Lung (tissue), 16 donors: ENCODE results near the gene GYS1. TPM values are rescaled to one million over a fixed set of nuclear protein-coding genes. Genes with fewer than 3 reads are reported as not detected.
"Not testable (repeated sequence)": the region's sequence is repeated elsewhere in the genome, so short reads cannot be mapped to it uniquely, and the experiment has no call there.

Source experiments
- ATAC-seq: fragments of 200-7000 bp; cut with Tn5 transposase; one replicate; pipeline ENCODE4 v1.9.1; 2020; ENCODE audit warnings: moderate number of reproducible peaks; ENCODE audit not compliant: insufficient read depth, low FRiP score
- DNase-seq, 3 donors: peaks; one replicate each; pipeline ENCODE4 v3.0.0-alpha.2; 2013 to 2017
- H3K27ac ChIP-seq, 2 donors: one replicate each; pipeline ENCODE4 v1.5.1; 2013; ENCODE audit warnings: mild to moderate bottlenecking in 2 of 2, moderate library complexity in 2 of 2, control low read depth in 1 of 2, inconsistent platforms in 1 of 2, low read depth in 1 of 2, low read length in 1 of 2
- H3K27me3 ChIP-seq, 3 donors: one replicate each; pipeline ENCODE4 v1.5.1; 2013; ENCODE audit warnings: low read length in 2 of 3; ENCODE audit not compliant: control insufficient read depth in 3 of 3, insufficient read depth in 3 of 3
- H3K36me3 ChIP-seq, 4 donors: one replicate each; pipeline ENCODE4 v1.5.1; 2013; ENCODE audit warnings: low read length in 4 of 4, mild to moderate bottlenecking in 1 of 4, moderate library complexity in 1 of 4; ENCODE audit not compliant: control insufficient read depth in 4 of 4, insufficient read depth in 4 of 4
- H3K4me1 ChIP-seq, 5 donors: one replicate each; pipeline ENCODE4 v1.5.1; 2013; ENCODE audit warnings: low read length in 5 of 5, mild to moderate bottlenecking in 2 of 5, moderate library complexity in 1 of 5; ENCODE audit not compliant: control insufficient read depth in 5 of 5, insufficient read depth in 5 of 5
- H3K4me3 ChIP-seq: one replicate; pipeline ENCODE4 v1.5.1; 2013; ENCODE audit warnings: mild to moderate bottlenecking, control low read depth, moderate library complexity
- H3K9ac ChIP-seq, 2 donors: one replicate each; pipeline ENCODE4 v1.5.1; 2013; ENCODE audit warnings: low read length in 2 of 2, control low read depth in 1 of 2; ENCODE audit not compliant: insufficient read depth in 1 of 2
- H3K9me3 ChIP-seq, 4 donors: one replicate each; pipeline ENCODE4 v1.5.1; 2013; ENCODE audit warnings: low read length in 3 of 4, mild to moderate bottlenecking in 1 of 4, moderate library complexity in 1 of 4; ENCODE audit not compliant: control insufficient read depth in 4 of 4, insufficient read depth in 3 of 4
- WGBS, 2 donors: extraction: QIAGEN DNeasy Blood & Tissue Kit; methylation state at CpG; one replicate each; pipeline ENCODE4 v1.1.7; 2013; 5-methylcytosine and 5-hydroxymethylcytosine counted together
- long read RNA-seq, 5 donors: transcript quantifications; one replicate each; lab custom pipeline, GENCODE V29; 2026
- polyA plus RNA-seq, 2 donors: library from polyadenylated mRNA; stranded (reverse); fragments of 200-250 nt; gene quantifications; one replicate each; pipeline ENCODE4 v1.2.1, GENCODE V29; 2013
- total RNA-seq, 2 donors: library from RNA; depleted of rRNA in 1 of 2; stranded (reverse); fragments of >200 nt in 1 of 2; gene quantifications; one replicate each; pipeline ENCODE4 v1.2.1, GENCODE V29; 2014 to 2021
- TF ChIP-seq, protein P1 (sequence below): IDR thresholded peaks from 2 replicates; pipeline ENCODE4 v1.5.1; 2012; ENCODE audit warnings: mild to moderate bottlenecking; ENCODE audit errors: control extremely low read depth, extremely low read depth
- donor health status: control.
- donor health status: control.
- donor health status: Bipolar disorder and iron deficiency.
- donor health status: healthy.
- donor health status: DM: yes; HTN: yes; CAD: no.

Gene GYS1
- 10 to 100 TPM; 34.1 to 49.7 TPM for total RNA-seq
- polyA plus RNA-seq = 10 to 100 TPM; 22.7 to 29.7 TPM
- long read RNA-seq, donor 1, partial matches to known transcripts = 0 of 5 reads
- long read RNA-seq, donor 1, other reads (novel, unspliced or antisense) = 0 of 5 reads
- long read RNA-seq, donor 2, partial matches to known transcripts = 0 of 1 reads
- long read RNA-seq, donor 2, other reads (novel, unspliced or antisense) = 0 of 1 reads
- long read RNA-seq, donor 3, partial matches to known transcripts = 0 of 2 reads
- long read RNA-seq, donor 3, other reads (novel, unspliced or antisense) = 0 of 2 reads
- long read RNA-seq, donor 4, partial matches to known transcripts = 9 of 11 reads
- long read RNA-seq, donor 4, other reads (novel, unspliced or antisense) = 0 of 11 reads
- long read RNA-seq, donor 5, partial matches to known transcripts = 0 of 3 reads
- long read RNA-seq, donor 5, other reads (novel, unspliced or antisense) = 0 of 3 reads

GRCh38 chr19:48993175-48994034 lies at the start of gene GYS1, which contains the start of gene RUVBL2:
TSS of gene GYS1 (minus strand) at chr19:48993309. CDS start at chr19:48993112, 197 bp downstream.
TSS of gene RUVBL2 (plus strand) at chr19:48993887. CDS start at chr19:48993912, 25 bp downstream.
- H3K36me3 ChIP-seq = peaks cover 0 to 14% (median 3%) of the 10 kb centered on the region in 4 donors

GRCh38 chr19:49042666-49043065 lies 49.6 kb upstream of the GYS1 start:
- 95 to 96% methylated on average over 2 to 4 of the region's 4 CpGs for WGBS, 2 donors
- not testable (repeated sequence) for H3K27me3 ChIP-seq, H3K27ac ChIP-seq, H3K4me1 ChIP-seq, H3K9me3 ChIP-seq, H3K36me3 ChIP-seq, H3K4me3 ChIP-seq, DNase-seq, H3K9ac ChIP-seq, ATAC-seq

More at GRCh38 chr19:48993175-48994034, at the start of gene GYS1, which contains the start of gene RUVBL2:
- DNase-seq (peak; percentile 100), ATAC-seq (peak; percentile 95)
- Histone ChIP-seq H3K27ac (peak within 1 kb of the TSS; percentile 96), H3K4me1 (peaks cover 4 to 22% (median 10%) of the 10 kb centered on the region in 5 donors), H3K9me3 (no peaks in the 10 kb centered on the region), H3K9ac (peak within 1 kb of the TSS; percentile 85 to 89), H3K27me3 (no peaks in the 10 kb centered on the region), H3K4me3 (peak within 1 kb of the TSS; percentile 76)
- 0% methylated on average over 51 to 56 of the region's 56 CpGs for WGBS, 2 donors
- TF ChIP-seq, protein P1, sequence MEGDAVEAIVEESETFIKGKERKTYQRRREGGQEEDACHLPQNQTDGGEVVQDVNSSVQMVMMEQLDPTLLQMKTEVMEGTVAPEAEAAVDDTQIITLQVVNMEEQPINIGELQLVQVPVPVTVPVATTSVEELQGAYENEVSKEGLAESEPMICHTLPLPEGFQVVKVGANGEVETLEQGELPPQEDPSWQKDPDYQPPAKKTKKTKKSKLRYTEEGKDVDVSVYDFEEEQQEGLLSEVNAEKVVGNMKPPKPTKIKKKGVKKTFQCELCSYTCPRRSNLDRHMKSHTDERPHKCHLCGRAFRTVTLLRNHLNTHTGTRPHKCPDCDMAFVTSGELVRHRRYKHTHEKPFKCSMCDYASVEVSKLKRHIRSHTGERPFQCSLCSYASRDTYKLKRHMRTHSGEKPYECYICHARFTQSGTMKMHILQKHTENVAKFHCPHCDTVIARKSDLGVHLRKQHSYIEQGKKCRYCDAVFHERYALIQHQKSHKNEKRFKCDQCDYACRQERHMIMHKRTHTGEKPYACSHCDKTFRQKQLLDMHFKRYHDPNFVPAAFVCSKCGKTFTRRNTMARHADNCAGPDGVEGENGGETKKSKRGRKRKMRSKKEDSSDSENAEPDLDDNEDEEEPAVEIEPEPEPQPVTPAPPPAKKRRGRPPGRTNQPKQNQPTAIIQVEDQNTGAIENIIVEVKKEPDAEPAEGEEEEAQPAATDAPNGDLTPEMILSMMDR = peak; percentile 78

DNA sequence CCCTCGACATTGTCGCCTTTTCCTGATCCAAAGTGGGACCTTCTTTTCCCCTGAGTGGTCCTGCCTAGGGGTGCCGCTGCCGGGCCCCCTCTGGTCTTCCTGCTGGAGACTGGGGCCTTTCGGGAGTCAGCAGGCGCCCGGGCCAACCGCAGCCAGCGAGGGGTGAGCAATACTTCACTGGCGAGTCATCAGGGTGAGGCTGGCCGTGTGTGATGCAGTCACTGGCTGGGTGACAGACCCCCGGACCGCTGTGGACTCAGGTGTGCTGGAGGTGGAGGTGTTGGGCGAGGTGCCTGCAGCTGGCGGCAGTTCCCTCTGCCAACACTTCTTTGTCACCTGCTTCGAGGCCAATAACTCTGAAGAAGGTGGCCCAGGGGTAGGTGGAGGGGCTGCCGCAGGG lies 49.1 kb upstream of the GYS1 start:
- Histone ChIP-seq H3K36me3 (no peaks in the 10 kb centered on the region), H3K9me3 (no peaks in the 10 kb centered on the region), H3K27me3 (no peaks in the 10 kb centered on the region), H3K27ac (no peak overlapping the region), H3K4me1 (no peaks in the 10 kb centered on the region), H3K9ac (no peak overlapping the region), H3K4me3 (no peak overlapping the region)
- TF ChIP-seq, protein P1 = no peak
- WGBS, 2 donors = 78 to 88% methylated on average over 17 of the region's 17 CpGs
- ATAC-seq = no peak
- no peak for DNase-seq

GRCh38 chr19:49039736-49040135 lies 46.6 kb upstream of the GYS1 start:
- not testable (repeated sequence) for H3K36me3 ChIP-seq, ATAC-seq, H3K27ac ChIP-seq, H3K9me3 ChIP-seq, H3K4me3 ChIP-seq, H3K9ac ChIP-seq, H3K4me1 ChIP-seq, DNase-seq, H3K27me3 ChIP-seq
- WGBS, 2 donors = 62 to 79% methylated on average over 8 to 9 of the region's 9 CpGs

DNA sequence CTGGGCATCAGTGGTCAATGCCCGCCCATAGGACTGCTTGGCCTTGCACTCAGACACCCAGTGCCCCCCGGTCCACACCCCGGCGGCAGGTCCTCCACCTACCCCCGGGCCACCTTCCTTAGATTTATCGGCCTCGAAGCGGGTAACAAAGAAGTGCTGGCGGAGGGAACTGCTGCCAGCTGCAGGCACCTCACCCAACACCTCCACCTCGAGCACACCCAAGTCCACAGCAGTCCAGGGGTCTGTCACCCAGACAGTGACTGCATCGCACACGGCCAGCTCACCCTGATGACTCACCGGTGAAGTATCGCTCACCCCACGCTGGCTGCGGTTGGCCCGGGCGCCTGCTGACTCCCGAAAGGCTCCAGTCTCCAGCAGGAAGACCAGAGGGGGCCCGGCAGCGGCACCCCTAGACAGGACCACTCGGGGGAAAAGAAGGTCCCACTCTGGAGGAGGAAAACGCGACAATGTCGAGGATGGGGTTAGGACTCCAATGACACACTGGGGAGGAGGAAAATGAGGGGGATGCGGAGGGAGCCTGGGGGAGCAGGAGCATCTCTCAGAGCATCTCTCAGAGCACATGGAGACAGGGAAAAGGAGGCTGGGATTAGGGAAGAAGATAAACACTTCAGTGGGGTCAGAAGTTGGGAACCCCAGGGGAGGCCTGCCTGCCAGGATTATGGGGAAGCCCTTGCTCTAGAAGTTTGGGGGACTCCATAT lies 45.6 kb upstream of the GYS1 start:
- not testable (repeated sequence) for H3K9me3 ChIP-seq, ATAC-seq, H3K4me3 ChIP-seq, H3K36me3 ChIP-seq, H3K27me3 ChIP-seq, H3K27ac ChIP-seq, H3K9ac ChIP-seq, H3K4me1 ChIP-seq, DNase-seq
- WGBS, 2 donors = 87 to 90% methylated on average over 26 of the region's 26 CpGs

GRCh38 chr19:49038111-49038510 lies 45.0 kb upstream of the GYS1 start:
- not testable (repeated sequence) for H3K27ac ChIP-seq, DNase-seq, H3K9ac ChIP-seq, ATAC-seq, H3K36me3 ChIP-seq, H3K27me3 ChIP-seq, H3K9me3 ChIP-seq, H3K4me1 ChIP-seq, H3K4me3 ChIP-seq
- 91% methylated on average over 6 to 8 of the region's 8 CpGs for WGBS, 2 donors
